ENCODE results near the gene PNPLA6.

GRCh38 chr19:7606289-7606688 lies 70.8 kb downstream of the PNPLA6 start:
- no peak for TF ChIP-seq POLR2A (IDR thresholded peaks at IDR 0.05)
- TF ChIP-seq CTCF (IDR thresholded peaks at IDR 0.05), result no peak

All from transverse colon (tissue), 3 donors.